Esophagus muscularis mucosa (tissue), 4 donors: Measurements from ENCODE around the gene ZNF446. TPM values are rescaled to one million over a fixed set of nuclear protein-coding genes. Genes with fewer than 3 reads are reported as not detected.

Experiments
- DNase-seq: peaks from one replicate; pipeline ENCODE4 v3.0.0-alpha.2; 2017; ENCODE audit errors: extremely low spot score
- H3K27ac ChIP-seq, 4 donors: fragments of 200-600 bp; sonication (generic); replicated peaks in 1 of 4; 1 replicate in 3 of 4; 2 replicates in 1 of 4; pipeline ENCODE4 v1.5.1; 2016 to 2019; ENCODE audit warnings: mild to moderate bottlenecking in 1 of 4
- H3K27me3 ChIP-seq, 4 donors: fragments of 200-600 bp; sonication (generic); one replicate each; pipeline versions ENCODE4 v1.5.1 to v1.6.0; 2016 to 2019
- H3K36me3 ChIP-seq, 4 donors: fragments of 200-600 bp; sonication (generic); one replicate each; pipeline ENCODE4 v1.5.1; 2016 to 2019
- H3K4me1 ChIP-seq, 4 donors: fragments of 200-600 bp; sonication (generic); one replicate each; pipeline ENCODE4 v1.5.1; 2016 to 2019
- H3K4me3 ChIP-seq, 4 donors: fragments of 200-600 bp; sonication (generic); 1 replicate in 2 of 4; 2 replicates in 2 of 4; pipeline ENCODE4 v1.5.1; 2016 to 2019; ENCODE audit warnings: mild to moderate bottlenecking in 4 of 4, moderate library complexity in 1 of 4
- H3K9me3 ChIP-seq, 4 donors: fragments of 200-600 bp; sonication (generic); 1 replicate in 3 of 4; 2 replicates in 1 of 4; pipeline ENCODE4 v1.5.1; 2016 to 2019
- EP300 ChIP-seq: sonication (generic); formaldehyde crosslinking; IDR thresholded peaks from one replicate; pipeline ENCODE4 v1.6.1; 2017; ENCODE audit warnings: antibody characterized with exemption
- POLR2A ChIP-seq: fragments of 450-650 bp; IDR thresholded peaks from one replicate; pipeline ENCODE4 v1.6.1; 2017; ENCODE audit warnings: antibody characterized with exemption, moderate library complexity, mild to moderate bottlenecking, low read depth
- POLR2AphosphoS5 ChIP-seq, 2 donors: sonication (generic); formaldehyde crosslinking; IDR thresholded peaks; one replicate each; pipeline ENCODE4 v1.6.1; 2017; ENCODE audit warnings: antibody characterized with exemption in 2 of 2
- WGBS: methylation state at CpG from one replicate; pipeline ENCODE4 v1.1.5; 2018; 5-methylcytosine and 5-hydroxymethylcytosine counted together
- intact Hi-C: fragments of 100-400 bp; cut with DNase I; formaldehyde crosslinking; loops from one replicate; pipeline ENCODE4 v1.15.1; 2023
- small RNA-seq, 3 donors: library from RNA; depleted of rRNA; stranded (forward); fragments of <200 nt; gene quantifications; one replicate each; pipeline ENCODE3, GENCODE V24; 2016
- total RNA-seq, 4 donors: library from RNA; depleted of rRNA; stranded (reverse); fragments of >200 nt; gene quantifications; one replicate each; pipeline versions ENCODE4 v1.1.0 to v1.2.1, GENCODE V29; 2016
- TF ChIP-seq, protein P1 (sequence below), 3 experiments: fragments of 200-600 bp in 2 of 3; fragments of 450-650 bp in 1 of 3; sonication (generic) in 2 of 3; IDR thresholded peaks; one replicate each; pipeline ENCODE4 v1.5.1; 2017 to 2019; ENCODE audit warnings: antibody characterized with exemption in 3 of 3, mild to moderate bottlenecking in 2 of 3, moderate library complexity in 1 of 3

ZNF446 gene
- total RNA-seq, 4 donors from 2014 or later = 13.7 to 20.4 (median 17.0) TPM

- Histone ChIP-seq H3K4me1 (peaks cover 18 to 25% (median 24%) of the 10 kb centered on the region in 4 donors), H3K4me3 (no peak overlapping the region), H3K27me3 (no peaks in the 10 kb centered on the region), H3K27ac (no peak overlapping the region), H3K9me3 (no peaks in the 10 kb centered on the region), H3K36me3 (peaks cover 0 to under 1% (median 0%) of the 10 kb centered on the region in 4 donors)
- WGBS = 92% methylated on average over 3 of the region's 3 CpGs
- no peak for DNase-seq
- intact Hi-C loops = no loop called here
- TF ChIP-seq POLR2A (no peak), POLR2AphosphoS5 (IDR thresholded peaks at IDR 0.05) (no peak), EP300 (no peak)
- TF ChIP-seq, protein P1, sequence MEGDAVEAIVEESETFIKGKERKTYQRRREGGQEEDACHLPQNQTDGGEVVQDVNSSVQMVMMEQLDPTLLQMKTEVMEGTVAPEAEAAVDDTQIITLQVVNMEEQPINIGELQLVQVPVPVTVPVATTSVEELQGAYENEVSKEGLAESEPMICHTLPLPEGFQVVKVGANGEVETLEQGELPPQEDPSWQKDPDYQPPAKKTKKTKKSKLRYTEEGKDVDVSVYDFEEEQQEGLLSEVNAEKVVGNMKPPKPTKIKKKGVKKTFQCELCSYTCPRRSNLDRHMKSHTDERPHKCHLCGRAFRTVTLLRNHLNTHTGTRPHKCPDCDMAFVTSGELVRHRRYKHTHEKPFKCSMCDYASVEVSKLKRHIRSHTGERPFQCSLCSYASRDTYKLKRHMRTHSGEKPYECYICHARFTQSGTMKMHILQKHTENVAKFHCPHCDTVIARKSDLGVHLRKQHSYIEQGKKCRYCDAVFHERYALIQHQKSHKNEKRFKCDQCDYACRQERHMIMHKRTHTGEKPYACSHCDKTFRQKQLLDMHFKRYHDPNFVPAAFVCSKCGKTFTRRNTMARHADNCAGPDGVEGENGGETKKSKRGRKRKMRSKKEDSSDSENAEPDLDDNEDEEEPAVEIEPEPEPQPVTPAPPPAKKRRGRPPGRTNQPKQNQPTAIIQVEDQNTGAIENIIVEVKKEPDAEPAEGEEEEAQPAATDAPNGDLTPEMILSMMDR (IDR thresholded peaks at IDR 0.05) = no peak
Observed at GRCh38 chr19:58522709-58523108, 46.6 kb downstream of the ZNF446 start.

DNA sequence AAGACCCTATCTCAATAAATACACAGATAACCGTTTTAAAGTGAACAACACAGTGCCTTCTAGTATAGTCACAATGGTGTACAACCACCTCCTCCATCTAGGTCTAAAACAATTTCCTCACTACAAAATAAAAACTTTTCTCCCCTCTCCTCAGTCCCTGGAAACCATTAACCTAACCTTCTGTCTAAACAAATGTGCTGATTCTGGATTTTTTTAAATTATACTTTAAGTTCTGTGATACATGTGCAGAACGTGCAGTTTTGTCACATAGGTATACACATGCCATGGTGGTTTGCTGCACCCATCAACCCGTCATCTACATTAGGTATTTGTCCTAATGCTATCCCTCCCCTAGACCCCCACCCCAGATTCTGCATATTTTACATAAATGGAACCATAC lies 53.3 kb downstream of the ZNF446 start:
- TF ChIP-seq, protein P1 (IDR thresholded peaks at IDR 0.05) = no peak
- no peak for TF ChIP-seq EP300
- no peak for TF ChIP-seq POLR2AphosphoS5 (IDR thresholded peaks at IDR 0.05)
- no peak for TF ChIP-seq POLR2A
- no peak overlapping the region for H3K4me3 ChIP-seq
- H3K36me3 ChIP-seq = no peaks in the 10 kb centered on the region
- 75% methylated on average over 3 of the region's 3 CpGs for WGBS
- H3K27ac ChIP-seq = no peak overlapping the region
- H3K4me1 ChIP-seq = no peaks in the 10 kb centered on the region
- intact Hi-C loops = no loop called here
- DNase-seq = no peak
- no peaks in the 10 kb centered on the region for H3K9me3 ChIP-seq
- H3K27me3 ChIP-seq = peaks cover 0 to 28% (median 0%) of the 10 kb centered on the region in 4 donors

Small RNA genes lying within 50 kb of the gene (small RNA-seq; reads per million reads assigned to genes)
- gene RN7SL693P = 0 reads per million in 3 donors
- 0 reads per million in 3 donors for gene RNU6-1337P

Other genes starting within 250 kb of the ZNF446 start
- 10 to 100 TPM; 29.5 to 38.8 (median 37.6) TPM for gene ZNF544, start 247.4 kb upstream of the ZNF446 start, total RNA-seq
- 10 to 100 TPM in 2 of 4 donors, 1 to 10 TPM in 2; 8.1 to 12.3 (median 10.3) TPM for gene ZNF8, start 197.4 kb upstream of the ZNF446 start, total RNA-seq
- 10 to 100 TPM; 32.9 to 53.0 (median 38.0) TPM for gene ERVK3-1, start 171.0 kb upstream of the ZNF446 start, total RNA-seq
- gene ZSCAN22, start 149.4 kb upstream of the ZNF446 start, total RNA-seq = 1 to 10 TPM; 2.9 to 4.9 (median 3.6) TPM
- 10 to 100 TPM in 2 of 4 donors, 1 to 10 TPM in 1, under 1 TPM in 1; 0.83 to 12.1 (median 9.5) TPM for gene A1BG, start 122.9 kb upstream of the ZNF446 start, total RNA-seq
- gene ZNF497, start 113.6 kb upstream of the ZNF446 start, total RNA-seq = 1 to 10 TPM in 1 of 4 donors, under 1 TPM in 3; 0.42 to 1.1 (median 0.92) TPM
- gene ZNF837, start 95.3 kb upstream of the ZNF446 start, total RNA-seq = 1 to 10 TPM; 1.5 to 3.7 (median 2.1) TPM
- 1,000 to 10,000 TPM; 1,137 to 2,200 (median 1,582) TPM for gene RPS5, start 89.1 kb upstream of the ZNF446 start, total RNA-seq
- not detected for gene RNF225, start 80.7 kb upstream of the ZNF446 start, total RNA-seq
- gene ZNF584, start 67.7 kb upstream of the ZNF446 start, total RNA-seq = 10 to 100 TPM; 11.6 to 24.2 (median 18.9) TPM
- 1 to 10 TPM; 3.7 to 6.7 (median 4.5) TPM for gene ZNF132, start 36.2 kb upstream of the ZNF446 start, total RNA-seq
- gene ZNF324B, start 24.7 kb upstream of the ZNF446 start, total RNA-seq = 1 to 10 TPM; 7.1 to 9.7 (median 8.3) TPM
- 10 to 100 TPM; 12.9 to 21.8 (median 15.6) TPM for gene ZNF324, start 9.3 kb upstream of the ZNF446 start, total RNA-seq
- gene SLC27A5, start 35.6 kb downstream of the ZNF446 start, total RNA-seq = 10 to 100 TPM in 1 of 4 donors, 1 to 10 TPM in 3; 3.8 to 10.8 (median 4.6) TPM
- gene ZBTB45, start 43.5 kb downstream of the ZNF446 start, total RNA-seq = 10 to 100 TPM in 2 of 4 donors, 1 to 10 TPM in 2; 8.8 to 20.0 (median 12.1) TPM
- gene TRIM28, start 67.7 kb downstream of the ZNF446 start, total RNA-seq = 100 to 1,000 TPM; 152 to 319 (median 264) TPM
- 100 to 1,000 TPM; 124 to 145 (median 141) TPM for gene CHMP2A, start 78.8 kb downstream of the ZNF446 start, total RNA-seq
- 10 to 100 TPM; 36.1 to 54.9 (median 45.8) TPM for gene UBE2M, start 82.3 kb downstream of the ZNF446 start, total RNA-seq
- 10 to 100 TPM; 20.5 to 29.3 (median 22.4) TPM for gene MZF1, start 97.0 kb downstream of the ZNF446 start, total RNA-seq